SJCRH30 (cell line): ENCODE data around the gene NR2C2AP. TPM values are rescaled to one million over a fixed set of nuclear protein-coding genes. Genes with fewer than 3 reads are reported as not detected.
A peak's percentile ranks its signal among the peaks of the same experiment; 100 is the strongest.

Source experiments
- DNase-seq, 2 experiments: peaks; one replicate each; pipeline ENCODE4 v3.0.0-alpha.2; 2015 to 2020
- H3K27ac ChIP-seq: fragments of 250-450 bp; sonication (Bioruptor Pico); 2 replicates; pipeline ENCODE4 v1.5.1; 2020; ENCODE audit warnings: mild to moderate bottlenecking, moderate library complexity
- H3K27me3 ChIP-seq: fragments of 250-450 bp; sonication (Bioruptor Pico); 2 replicates; pipeline ENCODE4 v1.5.1; 2020; ENCODE audit warnings: mild to moderate bottlenecking, moderate library complexity
- H3K36me3 ChIP-seq: fragments of 250-450 bp; sonication (Bioruptor Pico); 2 replicates; pipeline ENCODE4 v1.5.1; 2020; ENCODE audit warnings: mild to moderate bottlenecking, moderate library complexity
- H3K4me1 ChIP-seq: fragments of 250-450 bp; sonication (Bioruptor Pico); 2 replicates; pipeline ENCODE4 v1.5.1; 2020; ENCODE audit warnings: mild to moderate bottlenecking, moderate library complexity
- H3K4me3 ChIP-seq: fragments of 250-450 bp; sonication (Bioruptor Pico); 2 replicates; pipeline ENCODE4 v1.5.1; 2020; ENCODE audit warnings: mild to moderate bottlenecking, moderate library complexity
- H3K9me3 ChIP-seq: fragments of 250-450 bp; sonication (Bioruptor Pico); replicated peaks from 2 replicates; pipeline ENCODE4 v1.5.1; 2020; ENCODE audit warnings: mild to moderate bottlenecking, moderate library complexity
- total RNA-seq: library from RNA; depleted of rRNA; stranded (reverse); fragments of >200 nt; shearing (Covaris generic); gene quantifications from 2 replicates; pipeline ENCODE4 v1.2.3, GENCODE V29; 2014

NR2C2AP gene
- total RNA-seq, 1 experiment from 2014 or later = 20.8 TPM

GRCh38 chr19:19206938-19207337, 3.7 kb upstream of the NR2C2AP start:
- no peak for DNase-seq

GRCh38 chr19:19205416-19206410, 2.5 kb upstream of the NR2C2AP start:
- H3K4me1 ChIP-seq = no peaks in the 10 kb centered on the region
- no peak for DNase-seq
- peaks cover 7% of the 10 kb centered on the region for H3K27me3 ChIP-seq
- no peak overlapping the region for H3K27ac ChIP-seq
- H3K36me3 ChIP-seq = peaks cover 2% of the 10 kb centered on the region; the same call in 1 of the 2 replicates
- H3K9me3 ChIP-seq = no peaks in the 10 kb centered on the region
- no peak overlapping the region for H3K4me3 ChIP-seq

More at GRCh38 chr19:19206938-19207337, 3.7 kb upstream of the NR2C2AP start:
- Histone ChIP-seq H3K9me3 (no peaks in the 10 kb centered on the region), H3K36me3 (no peaks in the 10 kb centered on the region), H3K4me1 (no peaks in the 10 kb centered on the region), H3K27ac (no peak overlapping the region), H3K27me3 (peaks cover 7% of the 10 kb centered on the region), H3K4me3 (no peak overlapping the region)

GRCh38 chr19:19204181-19204580, 967 bp upstream of the NR2C2AP start:
- Histone ChIP-seq H3K27me3 (peaks cover 7% of the 10 kb centered on the region), H3K27ac (no peak overlapping the region), H3K4me1 (no peaks in the 10 kb centered on the region), H3K4me3 (no peak overlapping the region), H3K9me3 (no peaks in the 10 kb centered on the region), H3K36me3 (peaks cover 5% of the 10 kb centered on the region)
- DNase-seq = no peak

GRCh38 chr19:19202707-19203011, 555 bp downstream of the NR2C2AP start:
- H3K4me1 ChIP-seq = no peaks in the 10 kb centered on the region

GRCh38 chr19:19201697-19202630, 1.2 kb downstream of the NR2C2AP start:
- Histone ChIP-seq H3K27me3 (peaks cover 7% of the 10 kb centered on the region), H3K36me3 (peaks cover 17% of the 10 kb centered on the region), H3K4me1 (no peaks in the 10 kb centered on the region), H3K4me3 (peak overlapping the region; percentile 65; the same call in 1 of the 2 replicates), H3K9me3 (no peaks in the 10 kb centered on the region), H3K27ac (no peak overlapping the region)
- DNase-seq = no peak

More at GRCh38 chr19:19202707-19203011, 555 bp downstream of the NR2C2AP start:
- H3K36me3 ChIP-seq = peaks cover 13% of the 10 kb centered on the region
- H3K4me3 ChIP-seq = peak overlapping the region; percentile 65
- H3K27me3 ChIP-seq = peaks cover 7% of the 10 kb centered on the region
- peak overlapping the region; percentile 47 for H3K27ac ChIP-seq
- H3K9me3 ChIP-seq = no peaks in the 10 kb centered on the region
- no peak for DNase-seq

- no peak overlapping the region for H3K4me3 ChIP-seq
- H3K27me3 ChIP-seq = no peaks in the 10 kb centered on the region
- H3K27ac ChIP-seq = no peak overlapping the region
- no peak for DNase-seq
- H3K9me3 ChIP-seq = no peaks in the 10 kb centered on the region
- peaks cover 19% of the 10 kb centered on the region; the same call in 1 of the 2 replicates for H3K36me3 ChIP-seq
- H3K4me1 ChIP-seq = no peaks in the 10 kb centered on the region
Observed at GRCh38 chr19:19193926-19194325, 9.3 kb downstream of the NR2C2AP start.

- peak overlapping the region; percentile 60 for H3K27ac ChIP-seq
- no peaks in the 10 kb centered on the region for H3K9me3 ChIP-seq
- H3K27me3 ChIP-seq = no peaks in the 10 kb centered on the region
- DNase-seq = no peak
- peaks cover 12% of the 10 kb centered on the region; the same call in 1 of the 2 replicates for H3K36me3 ChIP-seq
- peak overlapping the region; percentile 68 for H3K4me3 ChIP-seq
- H3K4me1 ChIP-seq = no peaks in the 10 kb centered on the region
Observed at GRCh38 chr19:19192910-19193423, 10.2 kb downstream of the NR2C2AP start.

- DNase-seq = peak; percentile 99 to 100
- H3K36me3 ChIP-seq = peaks cover 10% of the 10 kb centered on the region; the same call in 1 of the 2 replicates
Observed at GRCh38 chr19:19192078-19192882, 10.9 kb downstream of the NR2C2AP start, which contains the start of the genes BORCS8 and RFXANK. TSS of gene BORCS8 (minus strand) at chr19:19192152. CDS start at chr19:19192117, 35 bp downstream. TSS of gene RFXANK (plus strand) at chr19:19192258. CDS start at chr19:19193947, 1,689 bp downstream.

GRCh38 chr19:19191768-19192077, 11.5 kb downstream of the NR2C2AP start:
- Histone ChIP-seq H3K9me3 (no peaks in the 10 kb centered on the region), H3K36me3 (peaks cover 5% of the 10 kb centered on the region; the same call in 1 of the 2 replicates), H3K4me3 (peak overlapping the region; percentile 68), H3K4me1 (no peaks in the 10 kb centered on the region), H3K27me3 (no peaks in the 10 kb centered on the region), H3K27ac (peak overlapping the region; percentile 78)
- no peak for DNase-seq

More at GRCh38 chr19:19192078-19192882, 10.9 kb downstream of the NR2C2AP start, which contains the start of the genes BORCS8 and RFXANK:
- no peaks in the 10 kb centered on the region for H3K27me3 ChIP-seq
- H3K4me3 ChIP-seq = peak within 1 kb of the TSS; percentile 68
- H3K9me3 ChIP-seq = no peaks in the 10 kb centered on the region
- H3K4me1 ChIP-seq = no peaks in the 10 kb centered on the region
- peak within 1 kb of the TSS; percentile 78 for H3K27ac ChIP-seq

GRCh38 chr19:19186742-19187141, 16.5 kb downstream of the NR2C2AP start:
- Histone ChIP-seq H3K9me3 (no peaks in the 10 kb centered on the region), H3K36me3 (no peaks in the 10 kb centered on the region), H3K4me3 (no peak overlapping the region), H3K27me3 (no peaks in the 10 kb centered on the region), H3K4me1 (no peaks in the 10 kb centered on the region), H3K27ac (no peak overlapping the region)
- DNase-seq = no peak

- peak; percentile 67 to 75 for DNase-seq
Observed at GRCh38 chr19:19185853-19186740, 17.1 kb downstream of the NR2C2AP start.

GRCh38 chr19:19181488-19181998, 21.7 kb downstream of the NR2C2AP start:
- Histone ChIP-seq H3K4me1 (no peaks in the 10 kb centered on the region), H3K36me3 (no peaks in the 10 kb centered on the region), H3K27me3 (no peaks in the 10 kb centered on the region), H3K27ac (no peak overlapping the region), H3K9me3 (no peaks in the 10 kb centered on the region), H3K4me3 (no peak overlapping the region)
- no peak for DNase-seq

More at GRCh38 chr19:19185853-19186740, 17.1 kb downstream of the NR2C2AP start:
- Histone ChIP-seq H3K36me3 (no peaks in the 10 kb centered on the region), H3K4me1 (no peaks in the 10 kb centered on the region), H3K27me3 (no peaks in the 10 kb centered on the region), H3K4me3 (no peak overlapping the region), H3K9me3 (no peaks in the 10 kb centered on the region), H3K27ac (no peak overlapping the region)
